ENCODE measurements around the gene SCAF1. TPM values are rescaled to one million over a fixed set of nuclear protein-coding genes. Genes with fewer than 3 reads are reported as not detected.

The SCAF1 gene
- total RNA-seq, 3 donors from 2014 or later (not counting 1 experiment from before 2014, with no cell fraction given): 38.9 to 46.2 (median 44.9) TPM

DNA sequence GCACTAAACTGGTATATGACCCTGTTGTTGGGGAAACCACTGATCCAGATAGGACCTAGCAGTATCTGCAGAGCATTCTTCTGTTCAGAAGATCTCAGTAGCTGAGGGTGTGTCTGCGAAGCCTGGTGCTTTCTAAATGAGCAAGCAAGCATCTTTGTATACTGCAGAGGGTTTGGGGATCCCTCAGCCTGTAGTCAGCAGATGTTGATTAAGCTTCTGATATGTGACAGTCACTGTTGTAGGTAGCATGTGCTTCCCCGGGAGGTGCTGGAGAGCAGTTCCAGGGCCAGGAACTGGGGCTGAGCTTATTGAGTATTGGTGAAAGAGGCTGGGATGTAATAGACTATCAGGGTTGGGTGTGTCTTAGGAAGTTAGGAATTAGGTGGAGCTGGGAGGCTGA is 1.5 kb downstream of the SCAF1 start:
- Mint-ChIP-seq H3K27ac (peak overlapping the region in 1 of 2 donors; percentile 96), H3K36me3 (no peaks in the 10 kb centered on the region), H3K9me3 (no peaks in the 10 kb centered on the region), H3K27me3 (ENCODE audit: low read depth in 2 of 2) (no peaks in the 10 kb centered on the region), H3K4me1 (peaks cover 42 to 59% of the 10 kb centered on the region in 2 donors), H3K4me3 (peak overlapping the region; percentile 93)
- Histone ChIP-seq H3K27me3 (ENCODE audit: control insufficient read depth, insufficient read depth, low read length) (no peaks in the 10 kb centered on the region), H3K27ac (ENCODE audit: low read length) (no peak overlapping the region), H3K36me3 (ENCODE audit: control insufficient read depth, insufficient read depth, low read length) (peaks cover 13% of the 10 kb centered on the region), H3K9me3 (ENCODE audit: control insufficient read depth, insufficient read depth, low read length) (no peaks in the 10 kb centered on the region), H3K4me1 (ENCODE audit: control insufficient read depth, insufficient read depth, low read length) (peaks cover 37% of the 10 kb centered on the region), H3K4me3 (ENCODE audit: low read length) (no peak overlapping the region)
- 74% methylated on average over 2 of the region's 2 CpGs for WGBS (ENCODE audit: insufficient coverage)
- no peak for DNase-seq
- TF ChIP-seq, protein P1, sequence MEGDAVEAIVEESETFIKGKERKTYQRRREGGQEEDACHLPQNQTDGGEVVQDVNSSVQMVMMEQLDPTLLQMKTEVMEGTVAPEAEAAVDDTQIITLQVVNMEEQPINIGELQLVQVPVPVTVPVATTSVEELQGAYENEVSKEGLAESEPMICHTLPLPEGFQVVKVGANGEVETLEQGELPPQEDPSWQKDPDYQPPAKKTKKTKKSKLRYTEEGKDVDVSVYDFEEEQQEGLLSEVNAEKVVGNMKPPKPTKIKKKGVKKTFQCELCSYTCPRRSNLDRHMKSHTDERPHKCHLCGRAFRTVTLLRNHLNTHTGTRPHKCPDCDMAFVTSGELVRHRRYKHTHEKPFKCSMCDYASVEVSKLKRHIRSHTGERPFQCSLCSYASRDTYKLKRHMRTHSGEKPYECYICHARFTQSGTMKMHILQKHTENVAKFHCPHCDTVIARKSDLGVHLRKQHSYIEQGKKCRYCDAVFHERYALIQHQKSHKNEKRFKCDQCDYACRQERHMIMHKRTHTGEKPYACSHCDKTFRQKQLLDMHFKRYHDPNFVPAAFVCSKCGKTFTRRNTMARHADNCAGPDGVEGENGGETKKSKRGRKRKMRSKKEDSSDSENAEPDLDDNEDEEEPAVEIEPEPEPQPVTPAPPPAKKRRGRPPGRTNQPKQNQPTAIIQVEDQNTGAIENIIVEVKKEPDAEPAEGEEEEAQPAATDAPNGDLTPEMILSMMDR (IDR thresholded peaks at IDR 0.05): no peak
- ATAC-seq: no peak
- intact Hi-C loops (cut with micrococcal nuclease): loop anchor here (5.0 kb wide), 1 partner anchor 1006 kb away; the partner anchor contains the start of gene DBP

DNA sequence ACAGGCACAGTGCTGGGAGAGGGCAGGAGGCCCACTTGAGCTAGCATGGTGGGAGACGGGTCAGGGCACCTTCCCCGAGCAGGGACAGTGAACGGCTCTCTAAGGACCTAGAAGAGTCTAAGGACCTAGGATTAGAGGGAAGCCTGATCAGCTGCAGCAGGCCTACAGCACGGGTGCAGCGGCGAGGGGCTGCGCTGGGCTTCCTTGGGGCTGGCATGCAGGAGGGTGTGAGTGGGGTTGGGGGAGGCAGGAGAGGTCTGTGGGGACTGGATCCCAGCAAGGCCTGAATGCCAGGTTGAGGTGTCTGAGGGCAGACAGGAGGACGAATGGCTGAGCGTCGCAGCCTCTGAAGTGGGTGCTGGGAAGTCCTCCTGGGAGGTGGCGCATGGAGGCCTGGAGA is 3.6 kb downstream of the SCAF1 start:
- Mint-ChIP-seq H3K4me3 (no peak overlapping the region), H3K36me3 (no peaks in the 10 kb centered on the region), H3K4me1 (peaks cover 34 to 43% of the 10 kb centered on the region in 2 donors), H3K27me3 (ENCODE audit: low read depth in 2 of 2) (no peaks in the 10 kb centered on the region), H3K27ac (peak overlapping the region in 1 of 2 donors; percentile 63), H3K9me3 (no peaks in the 10 kb centered on the region)
- no peak overlapping the region for H3K4me3 ChIP-seq (ENCODE audit: low read length)
- TF ChIP-seq, protein P1 (IDR thresholded peaks at IDR 0.05): no peak
- no peak for DNase-seq
- no peak overlapping the region for H3K27ac ChIP-seq (ENCODE audit: low read length)
- intact Hi-C loops (cut with micrococcal nuclease): no loop called here
- peaks cover 26% of the 10 kb centered on the region for H3K4me1 ChIP-seq (ENCODE audit: control insufficient read depth, insufficient read depth, low read length)
- no peaks in the 10 kb centered on the region for H3K9me3 ChIP-seq (ENCODE audit: control insufficient read depth, insufficient read depth, low read length)
- peaks cover 27% of the 10 kb centered on the region for H3K36me3 ChIP-seq (ENCODE audit: control insufficient read depth, insufficient read depth, low read length)
- no peaks in the 10 kb centered on the region for H3K27me3 ChIP-seq (ENCODE audit: control insufficient read depth, insufficient read depth, low read length)
- ATAC-seq: no peak
- WGBS (ENCODE audit: insufficient coverage): 95% methylated on average over 11 of the region's 11 CpGs

DNA sequence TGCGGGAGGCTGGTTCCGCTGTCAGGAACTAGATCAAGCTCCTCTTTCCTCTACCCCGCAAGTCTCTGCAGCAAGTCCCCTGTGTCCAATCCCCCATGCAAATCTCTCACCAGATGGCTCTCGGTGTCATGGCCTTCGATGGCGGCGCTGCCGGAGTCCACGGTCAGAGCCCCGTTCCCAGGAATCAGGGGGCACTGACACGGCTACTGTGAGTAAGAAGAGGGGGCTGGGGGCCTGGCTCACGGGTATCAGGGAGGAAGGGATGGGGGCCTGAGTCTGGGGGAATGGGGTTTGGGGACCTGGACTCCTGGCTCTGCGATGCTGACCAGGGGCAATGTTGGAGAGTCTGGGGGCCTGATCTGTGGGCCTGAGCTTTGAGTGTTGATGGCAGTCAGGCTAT is 4.0 kb downstream of the SCAF1 start:
- Histone ChIP-seq H3K4me3 (ENCODE audit: low read length) (no peak overlapping the region), H3K27me3 (ENCODE audit: control insufficient read depth, insufficient read depth, low read length) (no peaks in the 10 kb centered on the region), H3K4me1 (ENCODE audit: control insufficient read depth, insufficient read depth, low read length) (peaks cover 22% of the 10 kb centered on the region), H3K9me3 (ENCODE audit: control insufficient read depth, insufficient read depth, low read length) (no peaks in the 10 kb centered on the region), H3K27ac (ENCODE audit: low read length) (no peak overlapping the region), H3K36me3 (ENCODE audit: control insufficient read depth, insufficient read depth, low read length) (peaks cover 30% of the 10 kb centered on the region)
- no peak overlapping the region for H3K4me3 Mint-ChIP-seq
- ATAC-seq (no peak), DNase-seq (no peak)
- H3K4me1 Mint-ChIP-seq: peaks cover 30 to 39% of the 10 kb centered on the region in 2 donors
- intact Hi-C loops (cut with micrococcal nuclease): no loop called here
- TF ChIP-seq, protein P1 (IDR thresholded peaks at IDR 0.05): no peak
- H3K9me3 Mint-ChIP-seq: no peaks in the 10 kb centered on the region
- no peaks in the 10 kb centered on the region for H3K36me3 Mint-ChIP-seq
- no peaks in the 10 kb centered on the region for H3K27me3 Mint-ChIP-seq (ENCODE audit: low read depth in 2 of 2)
- peak overlapping the region in 1 of 2 donors; percentile 63 for H3K27ac Mint-ChIP-seq
- WGBS (ENCODE audit: insufficient coverage): 97% methylated on average over 13 of the region's 13 CpGs

DNA sequence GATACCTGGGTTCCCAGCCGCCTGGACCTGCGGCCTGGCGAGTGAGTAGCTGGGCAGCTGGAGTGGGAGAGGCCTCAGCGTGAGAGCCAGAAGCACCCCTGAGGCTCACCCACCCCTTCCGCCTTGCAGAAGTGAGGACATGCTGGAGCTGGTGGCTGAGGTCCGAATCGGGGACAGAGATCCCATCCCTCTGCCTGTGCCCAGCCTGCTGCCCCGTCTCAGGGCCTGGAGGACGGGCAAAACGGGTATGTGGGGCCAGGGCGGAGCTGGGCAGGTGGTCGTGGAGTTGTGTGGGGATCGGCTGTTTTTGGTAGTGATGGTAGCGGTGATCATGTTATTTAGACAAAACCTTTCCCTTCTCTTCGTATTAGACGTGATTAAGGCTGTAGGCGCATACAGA is 4.6 kb downstream of the SCAF1 start:
- TF ChIP-seq, protein P1 (IDR thresholded peaks at IDR 0.05): no peak
- ATAC-seq (no peak), DNase-seq (no peak)
- Mint-ChIP-seq H3K27ac (no peak overlapping the region), H3K27me3 (ENCODE audit: low read depth in 2 of 2) (no peaks in the 10 kb centered on the region), H3K36me3 (no peaks in the 10 kb centered on the region), H3K9me3 (no peaks in the 10 kb centered on the region), H3K4me1 (peaks cover 26 to 34% of the 10 kb centered on the region in 2 donors), H3K4me3 (no peak overlapping the region)
- WGBS (ENCODE audit: insufficient coverage): 96% methylated on average over 17 of the region's 17 CpGs
- no peak overlapping the region for H3K27ac ChIP-seq (ENCODE audit: low read length)
- H3K4me3 ChIP-seq (ENCODE audit: low read length): no peak overlapping the region
- no peaks in the 10 kb centered on the region for H3K27me3 ChIP-seq (ENCODE audit: control insufficient read depth, insufficient read depth, low read length)
- H3K4me1 ChIP-seq (ENCODE audit: control insufficient read depth, insufficient read depth, low read length): peaks cover 16% of the 10 kb centered on the region
- H3K9me3 ChIP-seq (ENCODE audit: control insufficient read depth, insufficient read depth, low read length): no peaks in the 10 kb centered on the region
- H3K36me3 ChIP-seq (ENCODE audit: control insufficient read depth, insufficient read depth, low read length): peaks cover 33% of the 10 kb centered on the region
- intact Hi-C loops (cut with micrococcal nuclease): no loop called here

All from natural killer cell (primary cell).